ENCODE data around the gene NIM1K. TPM values are rescaled to one million over a fixed set of nuclear protein-coding genes. Genes with fewer than 3 reads are reported as not detected.
A peak's percentile ranks its signal among the peaks of the same experiment; 100 is the strongest.
"Not testable (repeated sequence)": the region's sequence is repeated elsewhere in the genome, so short reads cannot be mapped to it uniquely, and the experiment has no call there.

NIM1K gene
- total RNA-seq (2014; rRNA removed; shearing (Covaris generic)) = 0.88 and 1.4 TPM in 2 replicates

DNA sequence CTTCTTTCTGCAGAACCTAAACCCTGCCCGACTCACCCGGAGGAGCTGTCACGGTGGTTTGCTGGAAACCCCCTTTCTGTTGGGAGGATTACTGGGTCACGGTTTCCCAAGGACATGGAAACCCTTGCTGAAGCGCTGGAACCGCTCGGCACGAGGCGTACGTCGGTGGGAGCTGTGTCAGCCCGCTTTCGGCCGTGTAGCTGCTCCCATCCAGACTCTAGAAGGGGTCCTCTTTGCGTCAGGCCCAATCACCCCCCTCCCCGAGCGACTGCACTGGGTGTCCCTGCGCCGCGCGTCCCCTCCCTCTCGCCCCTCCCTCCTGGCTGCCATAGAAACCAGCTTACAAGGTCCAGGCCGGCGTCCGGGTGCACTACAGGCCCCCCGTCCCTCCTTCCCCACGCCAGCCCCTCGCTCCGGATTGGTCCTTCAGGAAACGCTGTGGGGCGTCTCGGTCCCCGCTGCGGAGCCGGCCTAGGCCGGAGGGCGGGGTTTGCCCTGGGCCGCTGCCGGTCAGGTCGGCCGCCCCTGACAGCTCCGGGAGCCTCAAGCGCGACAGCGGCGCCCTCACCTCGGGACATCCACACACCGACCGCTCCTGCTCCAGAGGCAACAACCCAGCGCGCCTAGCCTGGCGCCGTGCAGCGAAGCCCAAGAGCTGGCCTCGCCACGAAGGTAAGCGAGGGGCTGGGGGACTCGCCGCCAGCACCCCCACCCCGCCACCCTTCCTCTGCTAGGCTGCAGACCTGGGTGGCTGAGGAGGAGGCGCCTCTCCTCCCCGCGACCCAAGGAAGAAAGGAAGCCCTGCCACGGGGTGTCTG, at the start of gene NIM1K:
Gene NIM1K, plus strand, starts transcription at position 486 of the 818 bp plus-strand sequence. CDS start 53,551 bp downstream, outside the sequence.
- DNase-seq (ENCODE audit: low read depth) = peak; percentile 65

DNA sequence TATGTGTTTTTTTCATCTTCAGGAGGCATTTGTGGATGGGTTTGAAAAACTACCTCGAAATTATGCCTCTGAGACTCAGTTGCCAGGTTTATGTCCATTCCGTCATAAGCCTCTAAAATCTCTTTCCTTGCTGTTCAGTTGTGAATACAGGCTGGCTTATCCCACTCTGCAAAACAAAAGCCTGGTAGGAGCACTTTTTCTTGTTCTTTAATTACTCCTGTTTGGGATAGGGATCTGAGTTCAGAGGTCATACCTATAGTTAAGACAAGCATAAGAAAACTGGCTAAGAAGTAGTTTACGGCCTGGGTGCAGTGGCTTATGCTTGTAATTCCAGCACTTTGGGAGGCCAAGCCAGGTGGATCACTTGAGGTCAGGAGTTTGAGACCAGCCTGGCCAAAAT, 47.0 kb upstream of the NIM1K start:
- no peak for DNase-seq (ENCODE audit: low read depth)

- DNase-seq (ENCODE audit: low read depth) = no peak
Measured at GRCh38 chr5:43146958-43147357, 45.1 kb upstream of the NIM1K start.

- DNase-seq (ENCODE audit: low read depth) = no peak
Measured at GRCh38 chr5:43148417-43148816, 43.6 kb upstream of the NIM1K start.

DNA sequence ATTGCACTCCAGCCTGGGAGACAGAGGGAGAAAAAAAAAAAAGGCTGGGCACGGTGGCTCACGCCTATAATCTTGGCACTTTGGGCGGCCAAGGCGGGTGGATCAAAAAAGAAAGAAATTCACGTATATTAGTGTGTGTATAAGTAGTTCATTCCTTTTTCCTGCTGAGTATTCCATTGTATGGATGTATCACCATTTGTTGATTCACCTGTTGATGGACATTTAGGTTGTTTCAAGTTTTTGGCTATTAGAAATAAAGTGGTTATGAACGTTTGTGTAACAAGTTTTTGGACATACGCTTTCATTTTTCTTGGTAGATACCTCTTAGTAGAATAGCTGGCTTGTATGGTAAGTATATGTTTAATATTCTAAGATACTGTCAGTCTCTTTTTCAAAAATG, 42.8 kb upstream of the NIM1K start:
- DNase-seq (ENCODE audit: low read depth) = no peak

GRCh38 chr5:43150075-43150474, 42.0 kb upstream of the NIM1K start:
- DNase-seq (ENCODE audit: low read depth) = no peak

DNA sequence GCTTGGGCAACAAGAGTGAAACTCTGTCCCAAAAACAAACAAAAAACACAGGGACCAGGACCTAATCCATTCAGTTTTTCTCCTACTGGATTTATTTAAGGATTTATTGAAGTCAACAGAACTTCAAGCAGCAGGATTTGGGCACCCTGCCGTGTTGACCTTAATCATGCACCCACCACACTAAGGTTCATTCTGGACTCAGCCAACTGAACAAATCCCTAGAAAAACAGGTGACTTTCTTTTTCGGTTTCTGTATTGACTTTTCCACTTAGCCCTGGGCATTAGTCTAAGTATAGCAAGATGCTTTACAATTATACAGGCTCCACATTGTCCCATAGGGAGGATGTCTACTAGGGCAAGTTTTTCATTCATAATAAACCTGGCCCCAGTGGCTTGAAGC, 41.3 kb upstream of the NIM1K start:
- DNase-seq (ENCODE audit: low read depth) = no peak

GRCh38 chr5:43152946-43153345, 39.1 kb upstream of the NIM1K start:
- peak; percentile 21 for DNase-seq (ENCODE audit: low read depth)

GRCh38 chr5:43154469-43154868, 37.6 kb upstream of the NIM1K start:
- no peak for DNase-seq (ENCODE audit: low read depth)

GRCh38 chr5:43155394-43156096, 36.5 kb upstream of the NIM1K start:
- no peak for DNase-seq (ENCODE audit: low read depth)

DNA sequence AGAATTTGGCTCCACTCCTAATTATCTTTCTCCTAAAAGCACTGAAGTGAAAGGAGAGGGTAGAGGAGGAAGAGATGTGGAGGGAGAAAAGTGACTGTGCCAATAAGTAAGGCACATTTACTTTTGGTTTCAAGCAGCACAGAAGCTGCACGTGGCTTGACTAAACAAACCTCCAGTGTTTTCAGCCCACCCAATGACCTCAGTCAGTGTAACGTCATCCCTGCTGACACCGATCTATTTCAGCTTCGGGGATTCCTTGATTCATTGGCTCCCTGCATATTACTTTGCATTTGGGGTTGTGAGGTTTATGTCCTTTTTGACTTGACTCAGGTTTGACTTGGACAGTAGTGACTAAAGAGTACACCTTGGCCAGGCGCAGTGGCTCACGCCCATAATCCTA, 35.6 kb upstream of the NIM1K start:
- DNase-seq (ENCODE audit: low read depth) = peak; percentile 1

- DNase-seq (ENCODE audit: low read depth) = no peak
Measured at GRCh38 chr5:43157068-43157467, 35.0 kb upstream of the NIM1K start.

DNA sequence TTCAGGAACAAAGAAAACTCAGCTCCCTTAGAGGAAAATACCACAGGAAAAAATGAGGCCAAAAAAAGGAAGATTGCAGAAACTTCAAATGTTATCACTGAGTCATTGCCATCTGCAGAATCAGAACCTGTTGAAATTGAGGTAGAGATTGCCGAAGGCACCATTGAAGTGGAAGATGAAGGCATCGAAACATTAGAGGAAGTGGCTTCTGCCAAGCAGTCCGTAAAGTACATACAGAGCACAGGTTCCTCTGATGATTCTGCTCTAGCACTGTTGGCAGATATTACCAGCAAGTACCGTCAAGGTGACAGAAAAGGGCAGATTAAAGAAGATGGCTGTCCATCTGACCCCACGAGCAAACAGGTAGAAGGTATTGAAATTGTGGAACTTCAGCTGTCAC, 30.8 kb upstream of the NIM1K start:
- no peak for DNase-seq (ENCODE audit: low read depth)

DNA sequence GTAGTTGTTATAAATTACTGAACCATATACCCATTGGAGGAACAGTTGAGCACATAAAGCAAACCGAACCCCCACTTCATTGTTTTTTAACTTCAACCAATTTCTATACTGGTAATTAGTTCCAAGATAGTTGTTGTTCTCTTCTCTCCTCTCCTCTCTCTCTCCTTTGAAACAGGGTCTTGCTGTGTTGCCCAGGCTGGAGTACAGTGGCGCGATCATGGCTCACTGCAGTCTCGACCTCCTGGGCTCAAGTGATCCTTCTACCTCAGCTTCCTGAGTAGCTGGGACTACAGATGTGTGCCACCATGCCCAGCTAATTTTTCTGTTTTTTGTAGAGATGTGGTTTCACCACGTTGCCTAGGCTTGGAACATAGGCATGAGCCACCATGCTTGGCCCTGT, 27.2 kb upstream of the NIM1K start:
- DNase-seq (ENCODE audit: low read depth) = not testable (repeated sequence)

GRCh38 chr5:43165323-43165722, 26.7 kb upstream of the NIM1K start:
- DNase-seq (ENCODE audit: low read depth) = no peak

GRCh38 chr5:43168175-43168574, 23.9 kb upstream of the NIM1K start:
- no peak for DNase-seq (ENCODE audit: low read depth)

DNA sequence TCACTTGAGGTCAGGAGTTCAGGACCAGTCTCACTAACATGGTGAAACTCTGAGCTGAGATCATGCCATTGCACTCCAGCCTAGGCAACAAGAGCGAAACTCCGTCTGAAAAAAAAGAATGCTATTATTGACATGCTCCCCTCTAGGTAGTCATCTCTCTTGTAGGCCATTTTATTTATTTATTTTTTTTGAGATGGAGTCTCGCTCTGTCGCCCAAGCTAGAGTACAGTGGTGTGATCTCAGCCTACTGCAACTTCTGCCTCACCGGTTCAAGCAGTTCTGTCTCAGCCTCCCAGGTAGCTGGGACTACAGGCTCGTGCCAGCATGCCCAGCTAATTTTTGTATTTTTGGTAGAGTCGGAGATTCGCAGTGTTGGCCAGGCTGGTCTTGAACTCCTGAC, 20.6 kb upstream of the NIM1K start:
- no peak for DNase-seq (ENCODE audit: low read depth)

GRCh38 chr5:43171926-43172325, 20.1 kb upstream of the NIM1K start:
- DNase-seq (ENCODE audit: low read depth) = no peak

- no peak for DNase-seq (ENCODE audit: low read depth)
Measured at GRCh38 chr5:43172779-43173178, 19.2 kb upstream of the NIM1K start.

- DNase-seq (ENCODE audit: low read depth) = no peak
Measured at GRCh38 chr5:43174586-43174985, 17.4 kb upstream of the NIM1K start.

DNA sequence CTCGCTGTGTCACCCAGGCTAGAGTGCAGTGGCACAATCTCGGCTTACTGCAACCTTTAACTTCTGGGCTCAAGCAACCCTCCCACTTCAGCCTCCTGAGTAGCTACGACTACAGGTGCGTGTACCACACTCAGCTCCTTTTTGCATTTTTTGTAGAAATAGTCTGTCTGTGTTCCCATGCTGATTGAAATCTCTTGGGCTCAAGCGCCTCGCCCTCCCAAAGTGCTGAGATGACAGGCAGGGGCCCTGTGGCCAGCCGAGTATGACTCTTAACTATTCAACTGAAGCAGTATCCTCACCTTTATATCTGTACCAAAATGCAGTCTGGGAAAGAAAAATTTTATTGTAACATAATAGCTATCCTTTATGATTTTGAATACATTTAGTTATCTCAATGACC, 12.2 kb upstream of the NIM1K start:
- DNase-seq (ENCODE audit: low read depth) = no peak

- no peak for DNase-seq (ENCODE audit: low read depth)
Measured at GRCh38 chr5:43182421-43182820, 9.6 kb upstream of the NIM1K start.

- DNase-seq (ENCODE audit: low read depth) = not testable (repeated sequence)
Measured at GRCh38 chr5:43183101-43183500, 8.9 kb upstream of the NIM1K start.

Measured in RPMI7951 (cell line).